Activated CD8-positive, alpha-beta T cell treated with anti-CD3 and anti-CD28 coated beads for 36 hours (primary cell): ENCODE measurements around the gene OR1F1. TPM values are rescaled to one million over a fixed set of nuclear protein-coding genes. Genes with fewer than 3 reads are reported as not detected.

ENCODE experiments used
- ATAC-seq: fragments of 200-7000 bp; cut with Tn5 transposase; one replicate; pipeline ENCODE4 v1.10.0; 2021; ENCODE audit warnings: mild to moderate bottlenecking, moderate library complexity
- CTCF ChIA-PET: fragments of 350-600 bp; sonication (Branson Sonifier 250); formaldehyde crosslinking; loops from one replicate; lab custom pipeline; 2021; ENCODE audit warnings: antibody characterized with exemption; lab: Charles Lee
- POLR2A ChIA-PET: fragments of 350-600 bp; sonication (Branson Sonifier 250); formaldehyde crosslinking; loops from one replicate; lab custom pipeline; 2021; ENCODE audit warnings: antibody characterized with exemption; lab: Charles Lee
- DNase-seq: peaks from one replicate; pipeline ENCODE4 v3.0.0-alpha.2; 2020
- H3K27ac Mint-ChIP-seq: one replicate; pipeline ENCODE4 v1.8.0; 2021; ENCODE audit warnings: mild to moderate bottlenecking, mixed read lengths
- H3K27me3 Mint-ChIP-seq: one replicate; pipeline ENCODE4 v1.8.0; 2021; ENCODE audit warnings: mixed read lengths
- H3K36me3 Mint-ChIP-seq: one replicate; pipeline ENCODE4 v1.8.0; 2021; ENCODE audit warnings: low read depth, mixed read lengths
- H3K4me1 Mint-ChIP-seq: one replicate; pipeline ENCODE4 v1.8.0; 2021; ENCODE audit warnings: low read depth, mixed read lengths
- H3K4me3 Mint-ChIP-seq: one replicate; pipeline ENCODE4 v1.8.0; 2021; ENCODE audit warnings: mild to moderate bottlenecking, moderate library complexity, mixed read lengths
- H3K9me3 Mint-ChIP-seq: one replicate; pipeline ENCODE4 v1.8.0; 2021; ENCODE audit warnings: mixed read lengths
- CTCF ChIP-seq: fragments of 200-600 bp; IDR thresholded peaks from one replicate; pipeline ENCODE4 v1.8.0; 2022; ENCODE audit warnings: antibody characterized with exemption, mild to moderate bottlenecking
- intact Hi-C: fragments of 100-400 bp; cut with micrococcal nuclease; formaldehyde crosslinking; loops from one replicate; pipeline ENCODE4 v1.10.0; 2022
- total RNA-seq, 2 experiments: library from RNA; stranded (reverse); gene quantifications; one replicate each; pipeline ENCODE4 v1.2.3, GENCODE V29; 2021

The OR1F1 gene
- total RNA-seq, 2 experiments from 2014 or later = not detected

- Mint-ChIP-seq H3K9me3 (no peaks in the 10 kb centered on the region), H3K27ac (no peak overlapping the region), H3K27me3 (no peaks in the 10 kb centered on the region), H3K36me3 (peaks cover 8% of the 10 kb centered on the region), H3K4me3 (no peak overlapping the region), H3K4me1 (no peaks in the 10 kb centered on the region)
- TF ChIP-seq CTCF = no peak
- DNase-seq (no peak), ATAC-seq (no peak)
- intact Hi-C loops = no loop called here
- ChIA-PET POLR2A (interaction anchor here (1.1 kb wide), 1 partner anchor 122 kb away, joined by 3 read pairs; no protein-coding TSS in a partner anchor), CTCF (interaction anchor here (0.7 to 3.3 kb wide), 3 partner anchors 8 to 112 kb away, joined by 3 to 16 read pairs (median 6); partner anchors contain the start of gene ZNF213)
These were observed 44.8 kb upstream of the OR1F1 start for GRCh38 chr16:3143189-3143588.

GRCh38 chr16:3143598-3144320 is 44.2 kb upstream of the OR1F1 start:
- no peak for DNase-seq
- Mint-ChIP-seq H3K36me3 (peaks cover 8% of the 10 kb centered on the region), H3K4me1 (no peaks in the 10 kb centered on the region), H3K4me3 (no peak overlapping the region), H3K27ac (no peak overlapping the region), H3K27me3 (no peaks in the 10 kb centered on the region), H3K9me3 (no peaks in the 10 kb centered on the region)
- CTCF ChIA-PET = interaction anchor here (0.7 to 3.3 kb wide), 3 partner anchors 9 to 112 kb away, joined by 3 to 16 read pairs (median 6); partner anchors contain the start of gene ZNF213
- no peak for TF ChIP-seq CTCF
- intact Hi-C loops = no loop called here
- no peak for ATAC-seq
- POLR2A ChIA-PET = interaction anchor here (0.6 to 1.8 kb wide), 4 partner anchors 8 to 65 kb away, joined by 3 to 5 read pairs (median 4); no protein-coding TSS in a partner anchor

- H3K4me3 Mint-ChIP-seq = no peak overlapping the region
- no peak for DNase-seq
- intact Hi-C loops = no loop called here
- peaks cover 8% of the 10 kb centered on the region for H3K36me3 Mint-ChIP-seq
- CTCF ChIA-PET = interaction anchor here (1.1 to 3.3 kb wide), 3 partner anchors 10 to 14 kb away, joined by 3 to 16 read pairs (median 6); partner anchors contain the start of gene ZNF213
- ATAC-seq = no peak
- no peaks in the 10 kb centered on the region for H3K27me3 Mint-ChIP-seq
- POLR2A ChIA-PET = interaction anchor here (0.5 to 1.8 kb wide), 6 partner anchors 9 to 44 kb away, joined by 3 to 5 read pairs (median 4); no protein-coding TSS in a partner anchor
- TF ChIP-seq CTCF = no peak
- H3K27ac Mint-ChIP-seq = no peak overlapping the region
- H3K4me1 Mint-ChIP-seq = no peaks in the 10 kb centered on the region
- H3K9me3 Mint-ChIP-seq = no peaks in the 10 kb centered on the region
These were observed 43.6 kb upstream of the OR1F1 start for GRCh38 chr16:3144321-3144983.

DNA sequence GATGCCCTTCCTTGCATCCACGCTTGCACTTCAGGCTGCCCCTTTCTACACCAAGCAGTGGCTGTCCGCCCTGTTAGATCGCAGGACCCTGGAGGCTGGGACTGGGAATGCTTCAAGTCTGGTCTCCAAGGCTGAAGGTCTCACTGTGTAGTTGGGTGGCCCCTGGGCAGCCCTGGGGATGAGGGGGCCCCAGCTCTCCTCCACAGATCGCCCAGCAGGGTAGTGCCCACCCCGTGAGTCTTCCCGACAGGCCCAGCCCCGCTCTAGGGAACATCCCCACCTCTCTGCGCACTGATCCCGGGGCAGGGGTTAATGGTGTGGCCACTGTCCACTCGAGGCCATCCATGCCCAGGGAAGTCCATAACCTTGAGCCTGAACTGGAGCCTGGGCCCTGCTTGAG is 42.9 kb upstream of the OR1F1 start:
- H3K4me1 Mint-ChIP-seq = no peaks in the 10 kb centered on the region
- ChIA-PET CTCF (interaction anchor here (1.2 to 3.3 kb wide), 2 partner anchors 10 to 15 kb away, joined by 3 to 16 read pairs; partner anchors contain the start of gene ZNF213), POLR2A (interaction anchor here (0.5 to 1.8 kb wide), 6 partner anchors 8 to 20 kb away, joined by 3 to 5 read pairs (median 5); no protein-coding TSS in a partner anchor)
- DNase-seq (no peak), ATAC-seq (no peak)
- H3K36me3 Mint-ChIP-seq = peaks cover 8% of the 10 kb centered on the region
- H3K27ac Mint-ChIP-seq = no peak overlapping the region
- no peaks in the 10 kb centered on the region for H3K27me3 Mint-ChIP-seq
- intact Hi-C loops = no loop called here
- no peak overlapping the region for H3K4me3 Mint-ChIP-seq
- no peak for TF ChIP-seq CTCF
- H3K9me3 Mint-ChIP-seq = no peaks in the 10 kb centered on the region
